GM12873 (cell line): ENCODE results near the gene TUBB4B.

Experiments used
- TF ChIP-seq, protein P1 (sequence below): IDR thresholded peaks from 2 replicates; pipeline ENCODE4 v1.5.1; 2012; ENCODE audit warnings: low read depth, mild to moderate bottlenecking, moderate library complexity, low read length, control low read depth; ENCODE audit not compliant: insufficient read depth; ENCODE audit errors: missing control alignments

Gene TUBB4B

DNA sequence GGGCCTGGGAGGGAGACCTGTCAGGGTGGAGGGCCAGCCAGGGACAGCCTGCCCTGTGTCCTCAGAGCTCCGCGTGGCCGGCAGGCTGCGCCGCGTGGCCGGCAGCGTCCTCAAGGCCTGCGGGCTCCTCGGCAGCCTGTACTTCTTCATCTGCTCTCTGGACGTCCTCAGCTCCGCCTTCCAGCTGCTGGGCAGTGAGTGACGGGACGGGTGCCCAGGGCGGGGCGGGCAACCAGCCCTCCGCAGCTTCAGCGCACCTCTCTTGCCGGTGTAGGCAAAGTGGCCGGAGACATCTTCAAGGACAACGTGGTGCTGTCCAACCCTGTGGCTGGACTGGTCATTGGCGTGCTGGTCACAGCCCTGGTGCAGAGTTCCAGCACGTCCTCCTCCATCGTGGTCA lies 8.6 kb upstream of the TUBB4B start:
- TF ChIP-seq, protein P1, sequence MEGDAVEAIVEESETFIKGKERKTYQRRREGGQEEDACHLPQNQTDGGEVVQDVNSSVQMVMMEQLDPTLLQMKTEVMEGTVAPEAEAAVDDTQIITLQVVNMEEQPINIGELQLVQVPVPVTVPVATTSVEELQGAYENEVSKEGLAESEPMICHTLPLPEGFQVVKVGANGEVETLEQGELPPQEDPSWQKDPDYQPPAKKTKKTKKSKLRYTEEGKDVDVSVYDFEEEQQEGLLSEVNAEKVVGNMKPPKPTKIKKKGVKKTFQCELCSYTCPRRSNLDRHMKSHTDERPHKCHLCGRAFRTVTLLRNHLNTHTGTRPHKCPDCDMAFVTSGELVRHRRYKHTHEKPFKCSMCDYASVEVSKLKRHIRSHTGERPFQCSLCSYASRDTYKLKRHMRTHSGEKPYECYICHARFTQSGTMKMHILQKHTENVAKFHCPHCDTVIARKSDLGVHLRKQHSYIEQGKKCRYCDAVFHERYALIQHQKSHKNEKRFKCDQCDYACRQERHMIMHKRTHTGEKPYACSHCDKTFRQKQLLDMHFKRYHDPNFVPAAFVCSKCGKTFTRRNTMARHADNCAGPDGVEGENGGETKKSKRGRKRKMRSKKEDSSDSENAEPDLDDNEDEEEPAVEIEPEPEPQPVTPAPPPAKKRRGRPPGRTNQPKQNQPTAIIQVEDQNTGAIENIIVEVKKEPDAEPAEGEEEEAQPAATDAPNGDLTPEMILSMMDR = no peak

DNA sequence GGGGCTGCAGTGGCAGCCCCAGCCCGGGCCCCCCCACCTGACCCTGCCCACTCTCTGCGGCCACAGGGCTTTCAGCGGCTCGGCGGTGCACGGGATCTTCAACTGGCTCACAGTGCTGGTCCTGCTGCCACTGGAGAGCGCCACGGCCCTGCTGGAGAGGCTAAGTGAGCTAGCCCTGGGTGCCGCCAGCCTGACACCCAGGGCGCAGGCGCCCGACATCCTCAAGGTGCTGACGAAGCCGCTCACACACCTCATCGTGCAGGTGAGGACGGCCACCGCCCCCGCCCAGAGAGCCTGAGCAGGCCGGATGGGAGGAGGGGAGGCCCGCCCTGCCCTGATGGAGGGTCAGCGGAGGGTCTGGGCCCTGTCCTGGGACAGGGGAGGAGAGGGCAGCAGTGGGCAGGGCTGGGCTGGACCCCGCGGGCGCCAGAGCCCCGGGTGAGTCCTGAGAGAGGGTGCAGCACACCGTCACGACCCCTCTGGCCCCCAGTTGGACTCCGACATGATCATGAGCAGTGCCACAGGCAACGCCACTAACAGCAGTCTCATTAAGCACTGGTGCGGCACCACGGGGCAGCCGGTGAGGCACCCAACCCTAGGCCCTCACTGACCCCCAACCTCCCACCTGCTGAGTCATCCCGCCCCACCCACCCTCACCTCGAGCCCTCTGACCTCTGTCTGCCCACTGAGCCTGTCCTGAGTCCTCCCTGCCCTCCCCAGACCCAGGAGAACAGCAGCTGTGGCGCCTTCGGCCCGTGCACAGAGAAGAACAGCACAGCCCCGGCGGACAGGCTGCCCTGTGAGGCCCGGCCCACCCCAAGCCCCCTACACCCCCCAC lies 7.7 kb upstream of the TUBB4B start:
- TF ChIP-seq, protein P1 = no peak

GRCh38 chr9:137234055-137234697 lies 6.9 kb upstream of the TUBB4B start:
- TF ChIP-seq, protein P1 = no peak

GRCh38 chr9:137234758-137235423 lies 6.2 kb upstream of the TUBB4B start:
- TF ChIP-seq, protein P1 = no peak

GRCh38 chr9:137235424-137236237 lies 5.5 kb upstream of the TUBB4B start:
- TF ChIP-seq, protein P1 = no peak

DNA sequence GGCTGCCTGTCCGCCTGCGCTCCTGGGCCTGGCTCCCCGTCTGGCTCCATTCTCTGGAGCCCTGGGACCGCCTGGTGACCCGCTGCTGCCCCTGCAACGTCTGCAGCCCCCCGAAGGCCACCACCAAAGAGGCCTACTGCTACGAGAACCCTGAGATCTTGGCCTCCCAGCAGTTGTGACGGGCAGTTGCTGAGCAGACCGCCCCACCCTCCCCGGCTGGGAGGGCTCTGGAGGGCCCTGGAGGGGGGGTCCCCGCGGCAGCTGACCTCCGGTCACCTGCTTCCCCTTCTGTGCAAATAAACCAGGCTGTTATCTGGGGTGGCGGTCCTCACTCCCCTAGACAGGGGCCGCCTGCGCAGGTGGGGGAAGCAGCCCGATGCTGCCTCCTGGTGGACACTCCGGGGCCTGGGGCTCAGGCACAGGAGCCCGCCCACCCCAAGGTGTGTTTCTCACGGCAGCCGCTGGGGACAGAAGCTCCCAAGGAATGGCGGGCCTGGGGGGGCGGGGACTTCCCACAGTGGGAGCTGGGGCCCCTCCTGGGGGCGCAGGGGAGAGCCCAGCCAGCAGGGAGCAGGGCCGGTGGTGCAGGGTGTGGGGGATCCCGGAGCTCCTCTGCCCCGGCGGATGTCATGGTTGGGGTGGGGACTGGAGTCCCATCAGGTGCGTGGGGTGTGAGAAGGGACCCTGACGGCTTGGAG lies 4.7 kb upstream of the TUBB4B start:
- TF ChIP-seq, protein P1 = peak; percentile 94
